Loucy (cell line): ENCODE results near the gene SLC38A9.

Experiments
- CTCF ChIP-seq: fragments of 200-600 bp; sonication (generic); conservative IDR thresholded peaks from 2 replicates; pipeline ENCODE4 v1.5.1; 2014; ENCODE audit warnings: mild to moderate bottlenecking, antibody characterized with exemption, low read length
- EZH2phosphoT487 ChIP-seq: fragments of 200-600 bp; IDR thresholded peaks from 2 replicates; pipeline ENCODE4 v1.6.1; 2018; ENCODE audit warnings: antibody characterized with exemption, mild to moderate bottlenecking, moderate library complexity, borderline replicate concordance

- TF ChIP-seq CTCF = no peak
- no peak for TF ChIP-seq EZH2phosphoT487
Observed at GRCh38 chr5:55715519-55716078, 3.5 kb upstream of the SLC38A9 start.
